ENCODE results near the gene FBXO33. TPM values are rescaled to one million over a fixed set of nuclear protein-coding genes. Genes with fewer than 3 reads are reported as not detected.

The FBXO33 gene
- polyA plus RNA-seq, 2 of the 4 experiments (the other 2 are of a cell fraction) = 8.2 to 10.6 TPM

GRCh38 chr14:39366460-39367386 is 65.5 kb downstream of the FBXO33 start:
- POLR2A ChIA-PET = no interaction called here
- DNase-seq (ENCODE audit: low read depth in 1 of 2, low spot score in 1 of 2) (no peak), FAIRE-seq (no peak), ATAC-seq (peak; percentile 43 to 64; a peak in 4 of 6 replicates)
- H3K4me2 ChIP-seq = no peak overlapping the region
- no peak overlapping the region for H3K27ac ChIP-seq
- H3K4me3 ChIP-seq = no peak overlapping the region
- TF ChIP-seq FOSL2 (IDR thresholded peaks at IDR 0.05) (no peak), FOSL2 (CRISPR knock-in tag; IDR thresholded peaks at IDR 0.05) (no peak), ZSCAN20 (CRISPR knock-in tag; IDR thresholded peaks at IDR 0.05) (no peak), JUN (IDR thresholded peaks at IDR 0.05) (no peak), RNF2 (IDR thresholded peaks at IDR 0.05; ENCODE audit: borderline replicate concordance, low read depth) (no peak), KDM1A (IDR thresholded peaks at IDR 0.05; ENCODE audit: low read depth) (no peak), EP300 (IDR thresholded peaks at IDR 0.05) (no peak), SREBF2 (IDR thresholded peaks at IDR 0.05) (no peak), TFCP2L1 (CRISPR knock-in tag; IDR thresholded peaks at IDR 0.05) (no peak), HOXB13 (CRISPR knock-in tag; IDR thresholded peaks at IDR 0.05; ENCODE audit: low read depth) (no peak), HMGXB4 (CRISPR knock-in tag; IDR thresholded peaks at IDR 0.05; ENCODE audit: borderline replicate concordance) (no peak), NFE2L2 (conservative IDR thresholded peaks at IDR 0.05; ENCODE audit: low read length) (no peak), CBX8 (IDR thresholded peaks at IDR 0.05) (no peak)
- no peaks in the 10 kb centered on the region for H3K4me1 ChIP-seq
- CTCF ChIA-PET = interaction anchor here (0.6 to 2.8 kb wide), 5 partner anchors 20 to 261 kb away, joined by 3 to 9 read pairs (median 3); no protein-coding TSS in a partner anchor
- H3K9me3 ChIP-seq = peaks cover 4% of the 10 kb centered on the region; the same call in 1 of the 3 replicates
- WGBS (ENCODE audit: missing lambda C conversion rate) = 87% methylated on average over 9 of the region's 10 CpGs

- Histone ChIP-seq H3K4me2 (no peak overlapping the region), H3K9me3 (peaks cover 4% of the 10 kb centered on the region; the same call in 1 of the 3 replicates), H3K27ac (no peak overlapping the region), H3K4me3 (no peak overlapping the region), H3K4me1 (no peaks in the 10 kb centered on the region)
- DNase-seq (ENCODE audit: low read depth in 1 of 2, low spot score in 1 of 2) (no peak), FAIRE-seq (no peak), ATAC-seq (no peak)
- TF ChIP-seq FOSB (CRISPR knock-in tag; IDR thresholded peaks at IDR 0.05) (no peak), KDM1A (IDR thresholded peaks at IDR 0.05; ENCODE audit: low read depth) (no peak), HOXB5 (CRISPR knock-in tag; IDR thresholded peaks at IDR 0.05) (no peak), CTCF (IDR thresholded peaks at IDR 0.05) (no peak), FOXS1 (CRISPR knock-in tag; IDR thresholded peaks at IDR 0.05) (no peak), ZFP36 (IDR thresholded peaks at IDR 0.05; ENCODE audit: borderline replicate concordance, partially characterized antibody) (no peak), ZSCAN20 (CRISPR knock-in tag; IDR thresholded peaks at IDR 0.05) (no peak), HDAC2 (IDR thresholded peaks at IDR 0.05) (no peak), NFE2L2 (conservative IDR thresholded peaks at IDR 0.05; ENCODE audit: low read length) (no peak), CHD2 (IDR thresholded peaks at IDR 0.05; ENCODE audit: low read length, partially characterized antibody) (no peak), EHF (CRISPR knock-in tag; IDR thresholded peaks at IDR 0.05) (no peak), HOXA7 (CRISPR knock-in tag; IDR thresholded peaks at IDR 0.05) (no peak), EHMT2 (IDR thresholded peaks at IDR 0.05; ENCODE audit: low read depth) (no peak), TP53 (CRISPR knock-in tag; IDR thresholded peaks at IDR 0.05) (no peak), RARB (CRISPR knock-in tag; IDR thresholded peaks at IDR 0.05) (no peak), POLR2AphosphoS2 (conservative IDR thresholded peaks at IDR 0.05; ENCODE audit: low read length) (no peak)
- ChIA-PET CTCF (interaction anchor here (0.7 to 2.8 kb wide), 6 partner anchors 40 to 264 kb away, joined by 3 to 9 read pairs (median 3); no protein-coding TSS in a partner anchor), POLR2A (no interaction called here)
- WGBS (ENCODE audit: missing lambda C conversion rate) = 52% methylated on average over 1 of the region's 1 CpG
Measured at GRCh38 chr14:39365354-39365753, 66.9 kb downstream of the FBXO33 start.

Measured in A549 (cell line).